GM18873 (cell line): ENCODE data around the gene FBN2.
"Not testable (repeated sequence)": the region's sequence is repeated elsewhere in the genome, so short reads cannot be mapped to it uniquely, and the experiment has no call there.

ENCODE experiments used
- ATAC-seq: cut with Tn5 transposase; IDR thresholded peaks from one replicate; pipeline ENCODE4 v1.9.1; 2021; ENCODE audit warnings: mild to moderate bottlenecking, moderate library complexity, moderate number of reproducible peaks; ENCODE audit not compliant: unreplicated experiment, low FRiP score

Gene FBN2

GRCh38 chr5:128480906-128481633 lies 57.0 kb downstream of the FBN2 start:
- ATAC-seq: no peak

GRCh38 chr5:128480158-128480557 lies 57.9 kb downstream of the FBN2 start:
- no peak for ATAC-seq

DNA sequence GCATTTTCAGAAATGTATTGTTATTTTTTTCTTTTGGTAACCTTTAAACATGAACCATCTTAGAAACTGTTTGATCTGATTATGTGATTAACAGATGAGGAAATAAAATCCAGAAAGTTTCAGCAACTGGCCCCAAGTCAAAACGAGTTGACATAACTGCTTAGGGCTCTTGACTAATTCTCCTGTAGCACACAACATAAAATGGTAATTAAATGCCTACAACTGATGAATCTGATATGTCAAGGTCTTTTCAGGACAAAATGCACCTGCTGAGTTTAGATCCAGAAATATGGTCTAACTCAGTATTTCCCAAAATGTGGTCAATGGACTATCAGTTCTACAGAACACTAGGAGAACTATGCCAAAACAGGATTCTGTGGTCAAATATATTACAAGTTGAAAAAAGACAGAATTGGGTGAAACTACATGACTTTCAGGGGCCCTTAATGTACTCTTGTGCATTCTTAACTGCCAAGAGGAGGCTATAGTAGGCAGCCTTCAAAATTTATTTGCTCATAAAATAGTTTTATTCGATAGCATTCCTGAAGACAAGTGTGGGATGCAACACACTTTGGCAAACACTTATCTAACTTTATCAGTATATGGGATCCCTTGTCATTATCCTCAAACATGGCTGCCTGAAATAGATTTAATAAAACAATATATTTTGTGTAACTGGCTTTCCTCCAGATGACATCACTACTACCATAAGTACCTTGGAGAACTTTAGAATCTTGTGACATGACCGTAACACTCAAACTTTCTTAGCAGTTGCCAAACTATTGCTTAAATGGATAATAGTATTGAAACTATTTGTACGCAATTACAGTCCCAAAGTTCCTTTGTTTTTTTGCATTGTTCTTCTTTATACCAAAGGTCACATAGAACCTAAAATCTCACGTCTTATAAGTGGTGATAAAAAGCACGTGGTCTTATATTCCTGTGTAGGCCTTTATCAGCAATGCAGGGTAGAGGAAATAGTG lies 59.4 kb downstream of the FBN2 start:
- no peak for ATAC-seq

- no peak for ATAC-seq
These were observed 60.1 kb downstream of the FBN2 start for GRCh38 chr5:128477944-128478343.

DNA sequence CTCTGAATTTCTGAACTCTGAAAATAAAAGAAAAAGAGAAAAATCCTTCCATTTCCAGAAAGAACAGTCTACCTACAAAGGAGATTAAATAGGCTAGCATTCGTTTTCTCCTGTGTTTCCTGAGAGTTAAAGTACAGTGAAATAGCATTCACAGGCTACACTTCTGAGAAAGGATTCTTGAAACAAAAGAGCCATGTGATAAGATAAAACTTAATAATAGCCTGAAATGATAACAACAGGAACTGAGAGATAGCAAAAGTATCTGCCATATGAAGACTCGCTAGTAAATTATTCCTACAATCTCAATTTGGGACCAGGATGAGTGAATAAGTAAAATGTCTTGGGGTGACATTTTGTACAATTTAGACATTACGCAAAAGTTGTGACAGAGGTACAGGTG lies 62.4 kb downstream of the FBN2 start:
- ATAC-seq: no peak

- no peak for ATAC-seq
These were observed 65.1 kb downstream of the FBN2 start for GRCh38 chr5:128472919-128473318.

GRCh38 chr5:128472036-128472435 lies 66.0 kb downstream of the FBN2 start:
- ATAC-seq: no peak

- ATAC-seq: no peak
These were observed 67.4 kb downstream of the FBN2 start for GRCh38 chr5:128470663-128471062.

GRCh38 chr5:128469912-128470311 lies 68.1 kb downstream of the FBN2 start:
- no peak for ATAC-seq

GRCh38 chr5:128466980-128467379 lies 71.1 kb downstream of the FBN2 start:
- no peak for ATAC-seq

DNA sequence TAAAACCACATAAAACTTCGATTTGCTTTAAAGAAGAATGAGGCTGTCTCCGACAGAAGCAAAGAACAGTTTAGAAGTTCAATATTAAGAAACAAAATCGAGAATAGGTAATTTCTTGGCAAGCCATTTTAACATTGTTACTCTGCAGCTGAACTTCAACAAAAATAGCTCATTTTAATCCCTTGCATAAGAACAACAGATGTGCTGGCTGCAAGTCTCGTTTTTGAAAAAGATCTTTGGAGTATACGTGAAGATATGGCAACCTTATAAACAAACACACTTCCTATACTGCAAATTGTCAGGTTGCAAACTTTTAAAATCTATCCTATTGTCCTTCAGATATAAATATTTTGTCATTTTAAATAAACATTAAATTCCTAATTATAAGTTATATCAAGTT lies 71.5 kb downstream of the FBN2 start:
- no peak for ATAC-seq

GRCh38 chr5:128464596-128464995 lies 73.4 kb downstream of the FBN2 start:
- ATAC-seq: no peak

DNA sequence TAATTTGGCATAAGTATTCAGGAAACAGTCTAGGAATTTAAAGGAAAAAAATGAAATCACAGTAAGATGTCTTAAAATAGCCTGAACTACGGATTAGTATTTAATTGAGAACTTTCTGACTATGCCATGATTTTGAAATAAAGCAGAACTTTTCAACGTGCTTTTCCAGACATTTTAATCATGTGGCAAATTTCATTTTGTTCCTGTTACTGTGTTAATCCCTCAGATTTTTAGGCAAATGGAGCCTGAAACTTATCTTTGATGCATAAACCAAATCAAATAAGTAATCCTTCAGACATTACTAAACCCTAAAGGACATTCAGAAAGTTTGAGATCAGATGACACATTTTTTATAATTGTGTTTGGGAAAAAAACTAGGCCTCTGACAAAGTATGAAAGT lies 75.7 kb downstream of the FBN2 start:
- no peak for ATAC-seq

- not testable (repeated sequence) for ATAC-seq
These were observed 80.7 kb downstream of the FBN2 start for GRCh38 chr5:128457147-128457915.

- ATAC-seq: no peak
These were observed 82.1 kb downstream of the FBN2 start for GRCh38 chr5:128455841-128456361.

DNA sequence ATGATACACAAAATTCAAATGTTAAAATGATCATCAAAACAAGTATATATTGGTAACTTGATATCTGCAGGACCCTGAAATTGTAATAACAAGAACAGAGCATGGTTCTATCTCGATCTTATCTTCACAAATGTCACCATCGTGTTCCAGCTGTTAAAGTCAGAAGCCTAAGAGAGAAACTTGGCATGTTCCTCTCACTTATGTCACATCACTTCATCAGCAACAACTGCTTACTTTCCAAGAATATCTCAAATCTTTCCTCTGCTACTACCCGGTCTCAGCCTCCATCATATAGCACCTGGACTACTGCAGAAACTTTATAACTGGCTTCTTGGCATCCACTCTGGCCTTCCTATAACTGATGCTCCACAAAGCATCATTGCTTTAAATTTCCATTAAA lies 84.9 kb downstream of the FBN2 start:
- ATAC-seq: no peak

DNA sequence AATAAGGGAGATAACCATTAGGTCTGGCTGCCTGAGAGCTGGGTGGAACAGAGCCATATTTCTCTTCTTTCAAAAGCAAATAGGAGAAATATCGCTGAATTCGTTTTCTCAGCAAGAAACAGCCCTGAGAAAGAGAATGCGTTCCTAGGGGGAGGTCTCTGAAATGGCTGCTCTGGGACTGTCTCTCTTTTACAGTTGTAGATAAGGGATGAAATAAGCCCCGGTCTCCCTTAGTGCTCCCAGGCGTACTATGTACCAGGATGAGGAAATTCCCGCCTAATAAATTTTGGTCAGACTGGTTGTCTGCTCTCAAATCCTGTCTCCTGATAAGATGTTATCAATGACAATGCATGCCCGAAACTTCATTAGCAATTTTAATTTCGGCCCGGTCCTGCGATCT lies 90.8 kb downstream of the FBN2 start:
- not testable (repeated sequence) for ATAC-seq

GRCh38 chr5:128441941-128442350 lies 96.1 kb downstream of the FBN2 start:
- ATAC-seq: no peak

DNA sequence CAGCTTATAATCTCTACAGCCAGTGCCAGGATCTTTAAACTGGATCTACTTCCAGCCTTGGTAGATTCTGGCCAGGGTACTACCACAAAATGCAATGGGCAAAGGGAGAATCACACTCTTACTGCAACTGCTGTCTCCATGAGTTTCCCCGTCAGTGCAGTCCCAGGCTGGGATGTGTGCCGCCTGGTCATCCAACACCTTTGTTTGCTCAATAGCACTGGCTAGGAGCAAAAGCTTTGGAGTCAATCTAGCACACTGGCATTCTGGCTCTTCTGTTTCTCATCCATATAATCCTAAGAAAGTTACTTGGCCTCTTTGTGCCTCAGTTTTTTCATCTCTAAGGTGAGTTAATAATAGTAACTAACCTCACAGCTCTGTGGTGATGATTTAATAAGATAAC lies 96.9 kb downstream of the FBN2 start:
- no peak for ATAC-seq

DNA sequence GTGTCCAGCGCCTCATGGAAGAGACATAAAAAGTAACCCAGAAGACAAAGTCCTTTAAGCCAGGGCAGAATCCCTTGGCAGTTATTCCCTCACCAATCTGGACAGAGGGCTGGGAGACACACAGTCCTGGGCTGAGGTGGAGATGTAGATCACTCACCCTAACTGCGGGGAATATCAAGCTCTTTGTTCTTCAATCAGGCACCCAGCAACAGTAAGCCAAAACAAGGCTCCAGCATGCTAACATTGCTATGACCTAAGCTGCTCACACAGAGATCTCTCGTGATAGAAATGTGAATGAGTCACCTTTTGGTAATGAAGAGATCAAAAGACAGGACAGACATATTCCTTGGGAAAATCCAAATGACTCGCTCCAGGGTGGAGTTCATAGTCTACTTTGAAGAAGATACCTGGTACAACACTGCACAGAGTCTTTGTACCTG lies 101.3 kb downstream of the FBN2 start:
- no peak for ATAC-seq

DNA sequence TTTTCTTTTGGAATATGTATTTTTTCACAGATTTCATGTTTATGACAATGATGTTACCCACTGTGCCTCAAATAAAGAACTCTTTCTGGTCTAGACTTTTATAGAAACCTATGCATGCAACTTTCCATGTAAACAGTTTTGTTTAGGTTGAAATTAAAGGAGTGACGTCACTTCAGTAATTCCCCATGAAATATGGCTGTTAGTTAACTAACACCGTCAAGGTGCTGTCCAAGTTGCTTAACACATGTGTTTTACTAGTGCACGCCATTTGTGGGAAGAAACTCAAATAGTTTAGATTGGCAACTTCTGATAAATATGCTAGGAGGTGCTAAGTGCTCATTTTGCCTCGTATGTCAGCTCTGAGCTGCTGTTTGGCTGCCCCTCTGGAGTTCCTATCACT lies 102.2 kb downstream of the FBN2 start:
- no peak for ATAC-seq
